Measurements from ENCODE around the gene IL25. TPM values are rescaled to one million over a fixed set of nuclear protein-coding genes. Genes with fewer than 3 reads are reported as not detected.

The IL25 gene
- total RNA-seq, 1 donor from 2014 or later: not detected

DNA sequence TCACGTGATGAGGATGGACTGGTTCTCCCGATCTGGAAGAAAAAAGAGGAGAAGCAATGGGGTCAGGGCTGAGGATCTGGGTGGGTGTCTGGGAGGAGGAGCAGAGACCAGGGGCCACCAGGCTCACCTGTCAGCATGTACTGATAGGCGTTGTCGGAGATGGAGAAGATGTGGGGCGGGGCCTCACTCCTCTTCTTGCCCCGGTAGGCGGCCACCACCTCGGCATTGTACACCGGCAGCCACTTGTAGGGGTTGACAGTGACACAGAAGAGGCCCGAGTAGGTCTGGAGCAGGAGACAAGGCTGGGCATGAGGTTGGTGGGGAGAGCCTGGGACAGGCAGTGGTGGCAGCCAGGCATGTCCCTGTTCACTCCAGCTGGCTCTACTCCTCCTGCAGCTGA, 32.5 kb downstream of the IL25 start:
- no peaks in the 10 kb centered on the region for H3K36me3 Mint-ChIP-seq
- DNase-seq (ENCODE audit: low spot score in 2 of 2, unreplicated experiment in 2 of 2): no peak
- H3K4me3 Mint-ChIP-seq: no peak overlapping the region
- H3K27ac Mint-ChIP-seq: no peak overlapping the region
- no peaks in the 10 kb centered on the region for H3K9me3 Mint-ChIP-seq
- TF ChIP-seq CTCF (IDR thresholded peaks at IDR 0.05; ENCODE audit: unreplicated experiment): no peak
- peaks cover 62% of the 10 kb centered on the region for H3K27me3 Mint-ChIP-seq (ENCODE audit: low read depth)
- H3K4me1 Mint-ChIP-seq: peaks cover 2% of the 10 kb centered on the region

DNA sequence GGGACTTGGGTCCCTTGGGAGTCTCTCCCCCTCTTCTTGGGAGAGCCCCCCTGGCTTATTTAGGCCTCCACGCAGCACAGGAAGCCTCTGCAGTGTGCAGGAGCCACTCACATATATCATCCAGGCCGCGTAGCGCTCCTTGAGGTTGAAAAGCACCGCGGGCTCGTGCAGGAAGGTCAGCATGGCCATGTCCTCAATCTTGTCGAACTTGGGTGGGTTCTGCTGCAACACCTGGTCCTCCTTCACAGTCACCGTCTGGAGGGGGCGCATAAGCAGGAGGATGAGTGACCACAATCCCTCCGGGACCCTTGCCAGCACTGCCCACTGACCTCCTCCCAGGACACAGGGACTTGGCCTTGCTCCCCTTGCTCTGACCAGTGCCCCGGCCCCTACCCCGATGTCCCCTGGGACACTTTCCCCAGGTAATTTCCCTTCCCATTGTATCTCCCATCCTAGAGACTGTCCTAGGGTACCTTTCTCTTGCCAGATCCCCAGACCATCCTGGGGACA, 33.0 kb downstream of the IL25 start:
- Mint-ChIP-seq H3K36me3 (no peaks in the 10 kb centered on the region), H3K27me3 (ENCODE audit: low read depth) (peaks cover 63% of the 10 kb centered on the region), H3K4me1 (peaks cover 2% of the 10 kb centered on the region), H3K4me3 (no peak overlapping the region), H3K9me3 (no peaks in the 10 kb centered on the region), H3K27ac (no peak overlapping the region)
- DNase-seq (ENCODE audit: low spot score in 2 of 2, unreplicated experiment in 2 of 2): no peak
- no peak for TF ChIP-seq CTCF (IDR thresholded peaks at IDR 0.05; ENCODE audit: unreplicated experiment)

DNA sequence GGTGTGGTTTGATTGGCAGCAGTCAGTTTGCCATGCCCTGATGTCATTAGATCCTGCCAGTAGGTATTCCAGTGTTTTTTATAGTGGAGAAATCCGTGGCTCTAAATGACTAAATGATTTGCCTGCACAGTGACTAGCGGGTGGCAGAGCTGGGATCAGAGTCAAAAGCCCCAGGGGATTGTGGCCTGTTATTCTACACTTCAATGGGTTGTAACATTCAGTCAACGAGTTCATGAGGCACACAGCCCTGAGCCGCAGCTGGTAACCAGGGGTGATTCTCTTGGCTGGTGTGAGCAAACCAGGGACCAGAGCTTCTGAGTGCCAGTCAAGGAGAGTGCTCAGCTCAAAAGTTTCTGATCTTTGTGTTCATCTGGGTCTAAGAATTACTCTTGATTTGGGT, 33.6 kb downstream of the IL25 start:
- DNase-seq (ENCODE audit: low spot score in 2 of 2, unreplicated experiment in 2 of 2): no peak
- TF ChIP-seq CTCF (IDR thresholded peaks at IDR 0.05; ENCODE audit: unreplicated experiment): no peak
- Mint-ChIP-seq H3K27ac (no peak overlapping the region), H3K4me1 (peaks cover 2% of the 10 kb centered on the region), H3K27me3 (ENCODE audit: low read depth) (peaks cover 66% of the 10 kb centered on the region), H3K9me3 (no peaks in the 10 kb centered on the region), H3K4me3 (no peak overlapping the region), H3K36me3 (no peaks in the 10 kb centered on the region)

DNA sequence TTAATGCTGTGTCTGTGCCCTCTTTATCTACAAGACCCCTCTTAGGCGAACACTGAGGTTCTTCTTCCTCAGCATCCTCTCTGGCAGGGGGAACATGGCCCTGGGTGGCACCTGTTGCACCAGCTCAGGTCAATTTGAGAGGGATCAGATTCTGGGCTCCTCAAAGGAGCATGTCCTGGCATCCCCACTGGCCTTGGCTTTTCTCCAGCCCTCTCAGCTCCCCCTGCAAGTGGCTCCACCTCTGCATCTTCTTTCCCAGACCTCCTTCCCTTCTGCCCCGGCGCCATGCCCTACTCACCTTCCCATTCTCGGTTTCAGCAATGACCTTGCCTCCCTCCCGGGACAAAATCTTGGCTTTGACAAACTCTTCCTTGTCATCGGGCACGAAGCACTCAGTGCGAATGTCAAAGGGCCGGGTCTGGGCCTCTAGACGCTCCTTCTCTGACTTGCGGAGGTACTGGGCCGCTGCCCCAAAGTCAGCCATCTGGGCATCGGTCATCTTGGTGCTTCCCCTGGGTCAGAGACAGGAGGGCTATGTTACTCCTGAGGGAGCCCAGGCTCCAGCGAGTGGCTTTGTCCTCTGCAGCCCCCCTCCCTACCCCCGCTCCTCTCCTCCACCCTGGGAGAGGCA, 34.2 kb downstream of the IL25 start:
- H3K27ac Mint-ChIP-seq: no peak overlapping the region
- no peak for DNase-seq (ENCODE audit: low spot score in 2 of 2, unreplicated experiment in 2 of 2)
- H3K4me1 Mint-ChIP-seq: peaks cover 2% of the 10 kb centered on the region
- no peak overlapping the region for H3K4me3 Mint-ChIP-seq
- no peak for TF ChIP-seq CTCF (IDR thresholded peaks at IDR 0.05; ENCODE audit: unreplicated experiment)
- no peaks in the 10 kb centered on the region for H3K9me3 Mint-ChIP-seq
- no peaks in the 10 kb centered on the region for H3K36me3 Mint-ChIP-seq
- H3K27me3 Mint-ChIP-seq (ENCODE audit: low read depth): peaks cover 61% of the 10 kb centered on the region

DNA sequence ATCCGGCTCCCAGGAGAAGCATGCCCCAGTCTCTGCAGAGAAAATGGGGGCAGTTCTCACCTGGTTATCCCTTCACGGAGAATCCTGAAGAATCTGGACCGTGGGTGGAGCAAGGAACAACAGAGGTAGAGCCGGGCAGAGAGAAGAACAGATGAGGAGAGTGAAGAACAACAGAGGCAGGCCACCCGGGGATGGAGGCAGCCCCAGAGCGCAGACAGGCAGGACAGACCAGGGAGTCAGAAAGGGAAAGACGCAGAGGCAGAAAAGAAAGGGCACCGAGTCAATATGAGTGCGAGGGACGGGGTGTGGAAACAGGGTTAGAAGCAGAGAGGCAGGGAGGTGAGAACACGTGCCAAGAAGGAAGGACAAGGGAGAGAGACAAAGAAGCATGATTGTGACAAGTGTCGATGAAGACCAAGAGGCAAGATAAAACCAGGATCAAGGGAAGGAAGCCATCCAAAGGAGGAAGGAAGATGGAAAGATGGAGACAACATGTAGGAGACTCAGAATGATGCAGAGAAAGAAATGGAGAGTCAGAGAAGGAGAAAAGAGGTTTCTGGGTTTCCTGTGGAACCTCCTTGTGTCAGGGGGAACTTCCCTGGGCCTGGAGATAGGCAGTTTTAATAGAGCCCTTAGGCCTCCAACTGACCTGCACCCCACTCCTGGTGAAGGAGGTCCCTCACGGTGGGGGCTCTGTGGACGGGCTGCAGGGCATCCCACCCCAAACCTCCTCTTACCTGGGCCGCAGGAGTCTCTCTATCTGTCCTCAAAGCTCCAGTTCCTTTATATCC, 35.1 kb downstream of the IL25 start, which contains the start of gene MYH6:
TSS of gene MYH6 (minus strand) at position 758 of the 791 bp plus-strand sequence. CDS start 1,050 bp downstream, outside the sequence.
- Mint-ChIP-seq H3K27ac (no peak within 1 kb of the TSS), H3K27me3 (ENCODE audit: low read depth) (peaks cover 53% of the 10 kb centered on the region)
- TF ChIP-seq CTCF (IDR thresholded peaks at IDR 0.05; ENCODE audit: unreplicated experiment): no peak

More for the DNA sequence above, 35.1 kb downstream of the IL25 start, which contains the start of gene MYH6:
- no peak for DNase-seq (ENCODE audit: low spot score in 2 of 2, unreplicated experiment in 2 of 2)
- H3K4me1 Mint-ChIP-seq: no peaks in the 10 kb centered on the region
- no peaks in the 10 kb centered on the region for H3K36me3 Mint-ChIP-seq
- H3K4me3 Mint-ChIP-seq: no peak within 1 kb of the TSS
- no peaks in the 10 kb centered on the region for H3K9me3 Mint-ChIP-seq

Measured in mesothelial cell of epicardium (in vitro differentiated cells).